Ecto neural progenitor cell (in vitro differentiated cells): ENCODE results near the gene URM1.
"Not testable (repeated sequence)": the region's sequence is repeated elsewhere in the genome, so short reads cannot be mapped to it uniquely, and the experiment has no call there.

ENCODE experiments used
- DNase-seq: peaks from one replicate; pipeline ENCODE4 v3.0.0-alpha.2; 2018; ENCODE audit warnings: low spot score

URM1 gene

DNA sequence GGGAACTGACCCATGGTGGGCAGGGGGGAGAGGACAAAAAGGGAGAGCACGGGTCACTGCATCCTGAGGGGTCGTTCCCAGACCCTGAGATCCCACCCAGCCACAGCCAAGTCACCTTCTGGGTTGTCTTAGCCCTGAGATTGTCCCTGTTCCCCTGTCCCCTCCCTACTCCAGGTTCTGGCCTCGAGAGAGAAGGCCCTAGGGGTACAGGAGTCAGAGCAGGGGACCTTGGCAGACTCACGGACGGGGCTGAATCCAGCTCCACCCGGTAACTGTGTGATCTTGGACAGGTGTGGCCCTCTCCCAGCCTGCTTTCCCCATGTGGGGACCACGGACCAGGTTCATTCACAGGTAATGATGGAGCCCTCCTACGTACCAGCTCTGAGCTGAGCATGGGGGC lies 38.3 kb downstream of the URM1 start:
- peak; percentile 51 for DNase-seq

DNA sequence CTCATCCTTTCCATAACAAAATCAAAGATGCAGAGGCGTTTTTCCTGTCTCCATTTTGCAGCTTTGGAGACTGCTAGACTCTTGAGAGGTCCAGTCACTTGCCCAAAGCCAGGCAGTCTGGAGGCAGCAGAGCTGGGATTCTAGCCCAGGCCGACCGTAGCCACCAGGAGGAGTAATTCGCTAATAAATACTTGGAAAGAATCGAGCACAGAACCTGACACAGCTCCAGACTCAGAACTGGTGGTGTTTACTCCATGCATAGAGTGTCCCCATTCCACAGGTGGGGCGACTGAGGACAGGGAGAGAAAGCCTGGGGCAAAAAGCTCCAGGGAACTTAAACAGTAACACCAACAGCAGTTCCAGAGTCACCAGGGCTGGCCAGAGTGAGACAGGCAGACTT lies 38.8 kb downstream of the URM1 start:
- DNase-seq: peak; percentile 65

DNA sequence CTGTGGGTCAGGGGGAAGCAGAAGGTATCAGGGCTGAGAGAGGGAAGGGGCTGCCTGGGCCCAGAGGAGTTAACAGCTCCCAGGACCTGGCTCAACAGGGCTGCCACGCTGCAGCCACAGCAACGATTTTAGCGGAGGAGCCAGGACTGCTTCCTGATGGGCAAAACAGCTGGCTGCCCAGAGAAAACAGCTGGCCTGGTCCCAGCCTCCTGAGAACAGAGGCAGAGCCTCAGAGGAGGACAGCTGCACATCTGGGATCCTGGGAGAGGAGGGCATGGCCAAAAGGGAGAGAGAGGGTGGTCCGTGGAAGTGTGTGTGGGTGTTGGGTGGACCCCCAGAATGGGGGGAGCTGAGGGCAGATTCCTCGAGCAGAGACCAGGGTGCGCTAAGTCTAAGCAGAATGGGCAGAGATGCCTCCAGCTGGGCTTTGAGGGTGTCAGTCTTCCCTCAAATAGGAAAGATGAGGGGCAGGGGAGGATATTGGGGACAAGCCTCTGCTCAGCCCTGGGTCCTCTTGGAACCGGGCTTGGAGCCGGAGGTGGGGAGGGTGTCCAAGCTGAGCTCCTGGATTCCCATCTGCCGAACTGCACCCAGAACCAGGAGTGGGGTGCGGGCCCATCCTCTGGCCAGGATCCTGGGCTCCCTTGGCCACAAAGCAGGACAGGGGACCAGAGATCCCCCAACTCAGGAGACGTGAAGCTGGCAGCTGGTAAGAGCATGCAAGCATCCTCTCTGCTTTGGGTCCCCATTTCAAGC lies 40.4 kb downstream of the URM1 start:
- peak; percentile 44 for DNase-seq

DNA sequence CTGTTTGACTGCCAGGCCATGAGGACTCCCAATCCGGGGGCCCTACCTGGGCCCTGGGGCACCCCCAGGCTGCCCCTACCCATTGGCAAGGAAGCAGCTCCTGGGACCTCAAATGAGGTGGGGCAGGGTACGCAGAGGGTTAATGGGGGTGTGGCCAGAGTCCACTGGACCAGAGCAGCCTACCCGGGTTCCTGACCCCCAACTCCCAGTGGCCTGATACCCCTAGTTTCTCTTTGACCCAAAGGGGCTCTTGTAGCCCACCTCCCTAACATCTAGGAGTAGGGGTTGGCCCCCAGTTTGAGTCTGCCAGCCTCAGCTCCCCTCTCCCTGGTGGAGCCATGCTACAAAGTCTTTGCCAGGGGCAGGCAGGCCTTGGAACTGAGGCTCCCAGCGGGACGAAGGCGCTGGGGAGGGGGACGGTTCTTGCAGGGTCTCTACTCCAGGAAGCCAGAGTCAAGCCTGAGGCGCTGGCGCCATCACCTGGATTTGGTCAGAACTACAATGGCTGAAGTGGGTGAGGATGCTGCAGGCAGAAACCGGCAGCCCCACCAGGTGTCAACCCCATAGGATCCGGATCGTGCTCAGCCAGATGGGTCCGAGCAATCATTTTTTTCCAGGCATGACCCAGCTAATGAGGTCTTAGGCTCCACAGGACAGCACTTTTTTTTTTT lies 41.1 kb downstream of the URM1 start:
- DNase-seq: peak; percentile 95

DNA sequence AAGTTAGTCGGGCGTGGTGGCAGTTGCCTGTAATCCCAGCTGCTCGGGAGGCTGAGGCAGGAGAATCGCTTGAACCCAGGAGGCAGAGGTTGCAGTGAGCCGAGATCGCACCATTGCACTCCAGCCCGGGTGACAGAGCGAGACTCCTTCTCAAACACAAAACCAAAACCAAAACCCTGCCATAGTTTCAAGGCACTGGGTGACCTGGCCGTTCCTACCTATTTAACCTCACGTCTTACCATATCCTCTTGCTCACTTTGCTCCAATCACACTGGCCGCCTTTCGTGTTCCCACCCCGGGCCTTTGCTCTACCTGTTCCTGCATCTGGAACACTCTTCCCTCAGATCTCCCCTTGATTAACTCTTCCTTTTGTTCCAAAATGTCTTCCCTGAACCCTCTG lies 42.6 kb downstream of the URM1 start:
- DNase-seq: not testable (repeated sequence)

DNA sequence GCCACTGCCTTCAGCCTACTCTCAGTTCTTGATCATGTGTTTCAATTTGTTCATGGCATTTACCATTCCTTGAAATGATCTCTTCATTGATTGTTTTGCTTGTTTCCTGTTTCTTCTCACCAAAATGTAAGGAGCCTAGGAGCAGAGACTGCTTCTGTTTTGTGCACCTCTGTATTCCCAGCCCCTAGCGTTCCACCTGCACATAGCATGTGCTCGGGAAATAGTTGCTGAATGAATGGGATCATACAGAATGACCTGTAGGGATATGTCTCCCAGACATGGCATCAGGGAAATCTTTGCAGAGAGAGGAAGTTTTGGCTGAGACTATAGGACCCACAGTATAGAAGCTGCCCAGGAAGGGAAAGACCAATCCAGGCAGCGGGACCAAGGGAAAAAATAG lies 43.3 kb downstream of the URM1 start:
- peak; percentile 42 for DNase-seq

DNA sequence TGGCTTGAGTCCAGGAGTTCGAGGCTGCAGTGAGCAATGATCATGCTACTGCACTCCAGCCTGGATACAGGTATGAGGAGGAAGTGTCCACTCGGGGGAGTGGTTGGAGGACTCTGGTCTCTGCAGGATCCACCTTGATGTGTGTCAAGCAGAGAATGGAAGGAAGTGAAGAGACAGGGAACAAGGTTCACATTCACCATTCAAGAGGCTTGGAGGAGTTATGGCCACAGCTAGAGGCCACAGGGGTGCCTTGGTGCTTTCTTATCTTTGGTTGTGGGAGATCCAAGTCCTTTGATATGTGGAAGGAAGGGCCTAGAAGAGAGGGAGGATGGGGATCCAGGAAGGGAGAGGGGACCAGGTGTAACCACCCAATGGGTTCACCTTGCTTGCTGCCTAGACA lies 44.1 kb downstream of the URM1 start:
- DNase-seq: peak; percentile 38

DNA sequence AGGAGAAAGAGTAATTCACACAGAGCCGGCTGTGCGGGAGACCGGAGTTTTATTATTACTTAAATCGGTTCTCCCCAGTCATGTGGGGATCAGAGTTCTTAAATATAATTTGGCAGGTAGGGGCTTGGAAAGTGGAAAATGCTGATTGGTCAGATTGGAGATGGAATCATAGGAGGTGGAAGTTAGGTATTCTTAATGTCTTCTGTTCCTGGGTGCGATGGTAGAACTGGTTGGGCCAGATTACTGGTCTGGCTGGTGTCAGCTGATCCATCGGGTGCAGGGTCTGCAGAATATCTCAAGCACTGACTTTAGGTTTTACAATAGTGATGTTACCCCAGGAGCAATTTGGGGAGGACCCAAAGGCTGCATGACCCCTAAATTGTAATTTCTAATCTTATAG lies 44.8 kb downstream of the URM1 start:
- peak; percentile 43 for DNase-seq

DNA sequence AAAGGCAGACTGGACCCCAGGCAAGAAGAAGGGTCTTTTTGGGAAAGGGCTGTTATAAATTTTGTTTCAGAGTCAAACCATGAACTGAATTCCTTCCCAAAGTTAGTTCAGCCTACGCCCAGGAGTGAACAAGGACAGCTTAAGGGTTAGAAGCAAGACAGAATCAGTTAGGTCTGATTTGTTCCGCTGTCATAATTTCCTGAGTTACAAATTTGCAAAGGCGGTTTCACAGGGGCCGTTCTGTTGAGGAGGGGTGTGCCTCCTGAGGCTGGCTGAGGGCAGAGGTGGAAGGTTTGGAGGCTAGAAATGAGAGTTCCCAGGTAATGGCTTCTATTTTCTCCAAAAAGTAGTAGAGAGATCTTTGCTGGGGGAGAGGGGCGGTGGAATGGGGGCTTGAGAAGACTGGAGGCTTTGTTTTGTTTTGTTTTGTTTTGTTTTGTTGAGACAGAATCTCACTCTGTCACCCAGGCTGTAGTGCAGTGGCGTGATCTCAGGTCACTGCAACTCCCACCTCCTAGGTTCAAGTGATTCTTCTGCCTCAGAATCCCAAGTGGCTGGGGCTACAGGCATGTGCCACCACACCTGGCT lies 45.4 kb downstream of the URM1 start:
- DNase-seq: no peak

DNA sequence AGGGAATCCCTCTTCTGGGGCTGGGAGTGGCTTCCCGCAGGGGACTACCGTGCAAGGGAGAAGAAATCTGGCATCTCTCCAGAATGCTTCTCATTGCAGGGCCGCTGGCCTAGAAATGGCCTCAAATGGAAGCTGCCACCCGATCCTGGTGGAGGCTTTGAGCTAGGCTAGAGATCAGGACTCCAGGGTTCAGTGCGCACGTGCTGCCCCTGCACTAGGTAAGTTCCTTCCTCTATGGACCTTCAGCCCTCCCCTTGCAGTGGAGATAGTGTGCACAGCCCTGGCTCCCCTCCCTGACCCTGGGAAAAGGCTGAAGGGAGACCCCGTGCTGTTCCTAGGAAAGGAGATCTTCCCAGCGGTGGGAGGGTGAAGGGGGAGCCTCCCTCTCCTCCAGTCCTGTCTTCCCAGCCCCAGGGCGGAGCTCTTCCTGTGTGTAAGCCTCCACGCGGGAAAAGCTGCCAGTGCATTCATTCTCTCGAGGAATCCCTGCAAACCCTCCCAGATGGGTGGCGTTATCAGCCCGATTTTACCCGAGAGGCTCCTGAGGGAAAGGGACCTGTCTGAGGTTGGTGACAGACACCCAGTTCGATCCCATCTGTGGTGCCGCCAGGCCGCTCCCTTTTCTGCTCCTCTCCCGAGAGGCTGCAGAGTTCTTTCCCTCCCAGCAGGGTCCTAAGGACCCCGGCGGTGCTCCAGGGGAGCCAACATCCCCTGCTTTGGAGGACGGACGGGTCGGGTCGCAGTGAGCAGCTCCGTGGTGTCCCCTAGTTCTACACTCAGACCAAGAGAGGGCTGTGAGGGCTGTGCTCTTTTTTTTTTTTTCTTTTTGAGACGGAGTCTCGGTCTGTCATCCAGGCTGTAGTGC lies 48.1 kb downstream of the URM1 start:
- peak; percentile 58 for DNase-seq

DNA sequence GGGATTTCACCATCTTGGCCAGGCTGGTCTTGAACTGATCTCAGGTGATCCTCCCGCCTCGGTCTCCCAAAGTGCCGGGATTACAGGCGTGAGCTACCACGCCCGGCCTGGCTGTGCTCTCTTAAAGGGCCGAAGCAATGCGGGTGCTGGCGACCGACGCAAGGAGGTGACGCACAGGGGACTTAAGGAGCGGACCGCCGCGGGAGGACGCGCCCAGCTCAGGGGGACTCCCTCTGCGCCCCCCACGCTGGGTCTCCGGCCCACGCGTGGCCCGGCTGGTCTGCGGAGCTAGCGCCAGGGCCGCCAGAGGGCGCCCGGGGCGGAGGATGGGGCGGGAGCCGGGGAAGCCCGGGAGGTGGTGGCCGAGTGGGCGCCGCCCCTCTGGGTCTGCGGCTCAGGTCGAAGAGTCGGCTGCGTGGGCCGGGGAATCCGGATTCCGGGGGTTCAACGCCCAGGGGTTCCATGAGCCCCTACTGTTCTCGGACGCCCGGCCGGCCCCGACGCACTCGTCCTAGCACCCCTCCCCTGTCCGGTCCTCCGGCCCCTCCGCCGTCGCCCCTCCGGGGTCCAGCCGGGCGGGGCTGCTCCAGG lies 49.0 kb downstream of the URM1 start:
- no peak for DNase-seq

DNA sequence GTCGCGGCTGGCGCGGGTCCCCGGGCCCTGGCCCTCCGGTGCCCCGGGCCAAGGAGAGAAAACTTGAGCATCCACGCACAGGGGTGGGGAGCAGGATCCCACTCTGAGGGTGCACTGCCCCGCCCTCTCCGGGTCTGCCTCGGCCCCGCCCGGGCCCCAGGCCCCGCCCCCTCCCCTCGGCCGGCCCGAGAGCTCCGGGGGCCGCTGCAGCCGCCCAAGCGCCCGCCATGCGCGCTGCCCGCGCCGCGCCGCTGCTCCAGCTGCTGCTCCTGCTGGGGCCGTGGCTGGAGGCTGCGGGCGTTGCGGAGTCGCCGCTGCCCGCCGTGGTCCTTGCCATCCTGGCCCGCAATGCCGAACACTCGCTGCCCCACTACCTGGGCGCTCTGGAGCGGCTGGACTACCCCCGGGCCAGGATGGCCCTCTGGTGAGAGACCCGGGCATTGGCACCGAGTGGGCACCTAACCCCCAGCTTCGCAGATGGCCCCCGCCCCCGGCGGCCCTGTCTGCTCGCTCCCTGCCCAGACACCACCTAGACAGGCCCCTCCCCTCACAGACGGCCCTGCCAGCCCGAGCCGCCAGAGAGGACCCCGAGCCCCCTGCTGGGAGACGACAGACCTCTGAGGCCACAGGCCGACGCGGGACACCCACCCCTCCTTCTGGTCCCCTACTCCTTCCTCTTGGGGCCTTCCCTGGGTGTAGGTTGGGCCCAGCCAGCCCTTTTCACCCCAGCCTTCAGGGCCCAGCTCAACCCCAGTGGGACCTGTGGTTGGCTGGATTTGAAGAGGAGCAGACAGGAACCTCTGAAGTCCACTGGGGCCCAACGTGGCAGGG lies 49.7 kb downstream of the URM1 start, which contains the start of gene CERCAM:
Gene CERCAM, plus strand, starts transcription at position 207 of the 831 bp plus-strand sequence. Its CDS starts 21 bp downstream, at position 228.
- peak; percentile 83 for DNase-seq

DNA sequence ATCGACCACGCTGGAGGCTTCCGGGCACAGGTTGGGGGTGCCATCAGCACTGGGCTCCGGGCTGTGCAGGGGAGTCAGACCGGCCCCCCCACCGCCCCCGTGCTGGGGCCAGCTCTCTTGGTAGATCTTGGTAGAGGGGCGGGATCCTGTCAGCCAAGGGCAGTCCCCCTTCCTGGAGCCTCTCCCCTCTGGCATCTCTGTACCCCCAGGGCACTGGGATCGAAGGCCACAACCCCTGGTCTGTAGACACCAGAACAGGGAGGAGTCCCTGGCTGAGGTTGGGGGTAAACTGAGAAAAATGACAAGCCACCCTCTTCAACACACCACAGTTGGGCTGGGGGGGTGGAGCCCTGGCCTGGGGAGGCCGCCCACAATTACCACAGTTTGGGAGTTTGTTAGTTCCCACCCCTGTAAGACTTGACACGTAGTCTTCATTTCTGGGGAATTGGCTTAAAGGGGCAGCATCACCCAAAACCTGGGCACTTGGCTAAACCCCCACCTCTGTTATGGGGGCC lies 50.4 kb downstream of the URM1 start:
- no peak for DNase-seq

DNA sequence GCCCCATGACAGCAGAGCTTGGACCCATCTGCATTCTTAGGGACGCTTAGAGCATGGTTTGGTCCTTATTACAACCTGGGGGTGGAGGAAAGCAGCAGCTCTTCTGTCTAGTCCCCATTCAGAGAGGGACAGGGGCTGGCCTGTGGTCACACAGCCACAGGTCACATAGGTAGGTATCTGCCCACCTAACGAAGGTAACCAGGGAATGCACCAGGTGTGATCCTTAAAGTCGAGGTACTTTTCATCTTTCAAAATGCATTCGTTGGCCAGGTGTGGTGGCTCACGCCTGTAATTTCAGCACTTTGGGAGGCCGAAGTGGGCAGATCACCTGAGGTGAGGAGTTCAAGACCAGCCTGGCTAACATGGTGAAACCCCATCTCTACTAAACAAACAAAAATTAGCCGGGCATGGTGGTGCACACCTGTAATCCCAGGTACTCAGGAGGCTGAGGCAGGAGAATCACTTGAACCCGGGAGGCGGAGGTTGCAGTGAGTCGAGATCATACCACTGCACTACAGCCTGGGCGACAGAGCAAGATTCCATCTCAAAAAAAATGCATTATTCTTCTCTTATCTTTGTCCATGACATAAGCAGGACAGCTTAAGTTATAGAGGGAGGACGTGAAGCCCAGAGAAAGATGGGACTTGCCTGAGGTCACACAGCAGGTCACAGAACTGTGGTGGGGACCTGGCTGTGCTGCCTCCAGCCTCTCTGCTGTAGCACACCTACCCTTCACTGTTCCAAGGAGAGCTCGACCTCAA lies 51.0 kb downstream of the URM1 start:
- not testable (repeated sequence) for DNase-seq

DNA sequence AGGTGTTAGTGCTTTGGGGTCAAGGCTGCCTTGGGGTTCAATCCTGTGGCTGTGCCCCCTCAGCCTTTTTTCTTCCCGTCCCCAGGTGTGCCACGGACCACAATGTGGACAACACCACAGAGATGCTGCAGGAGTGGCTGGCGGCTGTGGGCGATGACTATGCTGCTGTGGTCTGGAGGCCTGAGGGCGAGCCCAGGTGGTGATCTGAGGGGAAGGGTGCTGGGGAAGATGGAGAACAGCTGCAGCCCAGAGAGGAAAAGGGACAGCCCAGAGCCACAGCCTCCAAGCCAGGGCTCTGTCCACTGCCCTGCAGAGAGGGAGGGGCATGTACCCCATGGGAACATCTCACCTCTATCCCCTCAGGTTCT lies 51.6 kb downstream of the URM1 start:
- DNase-seq: no peak

DNA sequence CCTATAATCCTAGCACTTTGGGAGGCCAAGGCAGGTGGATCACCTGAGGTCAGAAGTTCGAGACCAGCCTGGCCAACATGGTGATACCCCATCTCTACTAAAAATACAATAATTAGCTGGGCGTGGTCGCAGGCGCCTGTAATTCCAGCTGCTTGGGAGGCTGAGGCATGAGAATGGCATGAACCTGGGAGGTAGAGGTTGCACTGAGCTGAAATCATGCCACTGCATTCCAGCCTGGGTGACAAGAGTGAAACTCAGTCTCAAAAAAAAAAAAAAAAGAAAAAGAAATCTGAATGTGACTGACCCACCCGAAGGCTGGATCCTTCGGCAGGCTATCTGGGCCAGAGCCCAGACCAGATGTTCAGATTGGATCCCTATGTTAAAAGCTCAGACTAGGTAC lies 52.2 kb downstream of the URM1 start:
- DNase-seq: not testable (repeated sequence)

DNA sequence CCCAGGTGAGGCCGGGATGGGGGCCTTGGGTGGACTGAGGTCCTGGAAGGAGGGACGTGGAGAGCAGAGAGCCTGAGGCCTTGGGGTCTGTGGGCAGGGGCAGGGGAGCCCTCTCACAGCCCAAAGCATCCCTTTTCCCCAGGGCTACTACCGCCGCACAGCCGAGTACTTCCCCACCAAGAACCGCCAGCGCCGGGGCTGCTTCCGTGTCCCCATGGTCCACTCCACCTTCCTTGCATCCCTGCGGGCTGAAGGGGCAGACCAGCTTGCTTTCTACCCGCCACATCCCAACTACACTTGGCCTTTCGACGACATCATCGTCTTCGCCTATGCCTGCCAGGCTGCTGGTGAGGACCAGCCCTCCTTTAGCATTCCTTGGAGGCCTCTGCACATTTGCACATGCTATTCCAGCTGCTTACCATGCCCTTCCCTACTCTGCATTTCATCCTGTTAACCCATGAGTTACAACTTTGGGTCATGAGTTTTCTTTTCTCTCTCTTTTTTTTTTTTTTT lies 53.1 kb downstream of the URM1 start:
- DNase-seq: no peak

DNA sequence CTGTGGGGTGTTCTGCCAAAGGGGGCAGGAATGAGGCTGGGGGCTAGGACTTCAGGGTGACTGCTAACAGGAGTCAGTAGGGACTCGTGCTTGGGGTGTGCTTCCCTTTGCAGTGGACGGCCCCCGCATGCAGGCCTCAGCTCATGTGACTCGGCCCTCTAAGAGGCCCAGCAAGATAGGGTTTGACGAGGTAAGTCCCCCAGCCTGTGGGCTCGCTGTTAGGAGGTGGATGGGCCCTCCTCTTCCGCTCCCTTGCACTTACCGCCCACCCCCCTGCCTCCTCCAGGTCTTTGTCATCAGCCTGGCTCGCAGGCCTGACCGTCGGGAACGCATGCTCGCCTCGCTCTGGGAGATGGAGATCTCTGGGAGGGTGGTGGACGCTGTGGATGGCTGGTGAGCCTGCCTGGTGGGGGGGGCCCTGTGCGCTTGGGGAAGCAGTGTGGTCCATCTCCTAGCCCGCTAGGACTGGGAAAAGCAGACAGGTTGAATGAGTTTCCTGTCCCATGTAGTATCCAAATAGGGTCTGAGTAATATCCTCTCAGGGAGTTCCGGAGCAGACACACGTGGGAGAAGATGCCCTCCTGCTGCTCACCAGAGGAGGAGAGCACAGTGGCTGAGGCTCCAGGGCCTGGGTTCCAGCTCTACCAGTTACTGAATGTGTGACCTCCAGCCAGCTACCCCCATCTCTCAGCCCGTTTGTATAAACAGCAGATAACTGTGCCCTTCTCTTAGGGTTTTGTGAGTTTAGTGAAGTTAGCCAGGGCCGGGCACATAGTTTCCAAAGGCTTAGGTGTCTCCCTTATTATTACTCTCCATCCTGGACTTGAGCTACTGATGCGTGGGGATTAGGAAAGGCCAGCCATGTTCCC lies 57.7 kb downstream of the URM1 start:
- no peak for DNase-seq
